MM.1S (cell line): Measurements from ENCODE around the gene UNK.

Experiments used
- DNase-seq: peaks from one replicate; pipeline ENCODE4 v3.0.0-alpha.2; 2015
- H2AFZ ChIP-seq: fragments of 300-600 bp; sonication (generic); 2 replicates; pipeline ENCODE4 v1.6.0; 2016; ENCODE audit warnings: antibody characterized with exemption, low read length
- H3F3A ChIP-seq: fragments of 300-600 bp; sonication (generic); 2 replicates; pipeline ENCODE4 v1.6.1; 2016; ENCODE audit warnings: mild to moderate bottlenecking, antibody characterized with exemption, low read length, moderate library complexity, mixed read lengths; ENCODE audit not compliant: insufficient read depth
- H3K27ac ChIP-seq: fragments of 300-600 bp; sonication (generic); 2 replicates; pipeline ENCODE4 v1.5.1; 2016; ENCODE audit warnings: mild to moderate bottlenecking, low read length
- H3K27me3 ChIP-seq: fragments of 300-600 bp; sonication (generic); replicated peaks from 2 replicates; pipeline ENCODE4 v1.6.0; 2016; ENCODE audit warnings: low read length; ENCODE audit not compliant: insufficient read depth
- H3K36me3 ChIP-seq: fragments of 300-600 bp; sonication (generic); replicated peaks from 2 replicates; pipeline ENCODE4 v1.6.1; 2016; ENCODE audit warnings: mild to moderate bottlenecking, low read length, mixed read lengths; ENCODE audit not compliant: insufficient read depth
- H3K4me1 ChIP-seq: fragments of 300-600 bp; sonication (generic); 2 replicates; pipeline ENCODE4 v1.6.1; 2016; ENCODE audit warnings: low read length, mixed read lengths
- H3K4me2 ChIP-seq: fragments of 300-600 bp; sonication (generic); 2 replicates; pipeline ENCODE4 v1.6.0; 2016; ENCODE audit warnings: low read depth, low read length
- H3K4me3 ChIP-seq: fragments of 300-600 bp; sonication (generic); 2 replicates; pipeline ENCODE4 v1.5.1; 2016; ENCODE audit warnings: low read length, mixed read lengths
- H3K79me2 ChIP-seq: fragments of 300-600 bp; sonication (generic); 2 replicates; pipeline ENCODE4 v1.6.1; 2016; ENCODE audit warnings: mixed run types, low read length, mixed read lengths
- H3K9ac ChIP-seq: fragments of 300-600 bp; sonication (generic); 2 replicates; pipeline ENCODE4 v1.6.1; 2016; ENCODE audit warnings: low read length, mixed read lengths
- H3K9me2 ChIP-seq: fragments of 300-600 bp; sonication (generic); replicated peaks from 2 replicates; pipeline ENCODE4 v1.6.1; 2016; ENCODE audit warnings: mild to moderate bottlenecking, low read length, mixed read lengths; ENCODE audit not compliant: insufficient read depth
- H3K9me3 ChIP-seq: fragments of 300-600 bp; sonication (generic); replicated peaks from 2 replicates; pipeline ENCODE4 v1.6.1; 2016; ENCODE audit warnings: mild to moderate bottlenecking, low read length, mixed read lengths; ENCODE audit not compliant: insufficient read depth
- H4K20me1 ChIP-seq: fragments of 300-600 bp; sonication (generic); 2 replicates; pipeline ENCODE4 v1.6.1; 2016; ENCODE audit warnings: mild to moderate bottlenecking, low read length, moderate library complexity, mixed read lengths; ENCODE audit not compliant: insufficient read depth
- CTCF ChIP-seq: fragments of 300-600 bp; sonication (generic); IDR thresholded peaks from 2 replicates; pipeline ENCODE4 v1.5.1; 2016; ENCODE audit warnings: antibody characterized with exemption, low read length, mixed read lengths
- EZH2 ChIP-seq: fragments of 300-600 bp; sonication (generic); optimal IDR thresholded peaks from 2 replicates; pipeline ENCODE3; 2017; ENCODE audit warnings: low read depth, mild to moderate bottlenecking, antibody characterized with exemption, low read length, mixed read lengths
- EZH2phosphoT487 ChIP-seq: fragments of 300-600 bp; sonication (generic); IDR thresholded peaks from 2 replicates; pipeline ENCODE4 v1.6.1; 2018; ENCODE audit warnings: antibody characterized with exemption, low read length

Gene UNK

GRCh38 chr17:75755205-75755901 lies 29.3 kb upstream of the UNK start:
- Histone ChIP-seq H3K9ac (no peak overlapping the region), H3K27ac (no peak overlapping the region), H3K79me2 (no peaks in the 10 kb centered on the region), H3K4me2 (no peak overlapping the region), H3K4me3 (no peak overlapping the region), H3K4me1 (peaks cover 6% of the 10 kb centered on the region), H3K9me2 (no peaks in the 10 kb centered on the region), H3K9me3 (no peaks in the 10 kb centered on the region), H3K27me3 (no peaks in the 10 kb centered on the region), H3K36me3 (no peaks in the 10 kb centered on the region), H2AFZ (no peak overlapping the region), H3F3A (no peaks in the 10 kb centered on the region), H4K20me1 (no peaks in the 10 kb centered on the region)
- DNase-seq = no peak
- TF ChIP-seq CTCF (no peak), EZH2phosphoT487 (no peak), EZH2 (no peak)

- DNase-seq = no peak
Measured at GRCh38 chr17:75755990-75756389, 28.6 kb upstream of the UNK start.

GRCh38 chr17:75756451-75757085 lies 28.0 kb upstream of the UNK start:
- no peak for DNase-seq
- no peaks in the 10 kb centered on the region for H4K20me1 ChIP-seq
- H3K9me3 ChIP-seq = no peaks in the 10 kb centered on the region
- H3K27ac ChIP-seq = no peak overlapping the region
- no peak overlapping the region for H3K4me2 ChIP-seq
- H3K9me2 ChIP-seq = no peaks in the 10 kb centered on the region
- H3K36me3 ChIP-seq = no peaks in the 10 kb centered on the region
- H3K79me2 ChIP-seq = no peaks in the 10 kb centered on the region
- H3K4me1 ChIP-seq = peaks cover 6% of the 10 kb centered on the region
- no peaks in the 10 kb centered on the region for H3K27me3 ChIP-seq
- no peak overlapping the region for H3K9ac ChIP-seq
- no peaks in the 10 kb centered on the region for H3F3A ChIP-seq
- TF ChIP-seq EZH2phosphoT487 = no peak
- no peak for TF ChIP-seq CTCF
- no peak for TF ChIP-seq EZH2
- no peak overlapping the region for H2AFZ ChIP-seq
- no peak overlapping the region for H3K4me3 ChIP-seq

More at GRCh38 chr17:75755990-75756389, 28.6 kb upstream of the UNK start:
- Histone ChIP-seq H3K4me2 (no peak overlapping the region), H2AFZ (no peak overlapping the region), H3F3A (no peaks in the 10 kb centered on the region), H3K79me2 (no peaks in the 10 kb centered on the region), H3K9me2 (no peaks in the 10 kb centered on the region), H3K36me3 (no peaks in the 10 kb centered on the region), H4K20me1 (no peaks in the 10 kb centered on the region), H3K4me1 (peaks cover 6% of the 10 kb centered on the region), H3K27ac (no peak overlapping the region), H3K4me3 (no peak overlapping the region), H3K9me3 (no peaks in the 10 kb centered on the region), H3K9ac (no peak overlapping the region), H3K27me3 (no peaks in the 10 kb centered on the region)
- TF ChIP-seq CTCF (no peak), EZH2 (no peak), EZH2phosphoT487 (no peak)
